NCI-H2081 treated with DMSO at 0.1 percent for 48 hours (cell line): ENCODE measurements around the gene TAOK2.
"Not testable (repeated sequence)": the region's sequence is repeated elsewhere in the genome, so short reads cannot be mapped to it uniquely, and the experiment has no call there.

Source experiments
- DNase-seq: peaks from one replicate; lab custom pipeline; 2025; lab: John Stamatoyannopoulos, UW

The TAOK2 gene

DNA sequence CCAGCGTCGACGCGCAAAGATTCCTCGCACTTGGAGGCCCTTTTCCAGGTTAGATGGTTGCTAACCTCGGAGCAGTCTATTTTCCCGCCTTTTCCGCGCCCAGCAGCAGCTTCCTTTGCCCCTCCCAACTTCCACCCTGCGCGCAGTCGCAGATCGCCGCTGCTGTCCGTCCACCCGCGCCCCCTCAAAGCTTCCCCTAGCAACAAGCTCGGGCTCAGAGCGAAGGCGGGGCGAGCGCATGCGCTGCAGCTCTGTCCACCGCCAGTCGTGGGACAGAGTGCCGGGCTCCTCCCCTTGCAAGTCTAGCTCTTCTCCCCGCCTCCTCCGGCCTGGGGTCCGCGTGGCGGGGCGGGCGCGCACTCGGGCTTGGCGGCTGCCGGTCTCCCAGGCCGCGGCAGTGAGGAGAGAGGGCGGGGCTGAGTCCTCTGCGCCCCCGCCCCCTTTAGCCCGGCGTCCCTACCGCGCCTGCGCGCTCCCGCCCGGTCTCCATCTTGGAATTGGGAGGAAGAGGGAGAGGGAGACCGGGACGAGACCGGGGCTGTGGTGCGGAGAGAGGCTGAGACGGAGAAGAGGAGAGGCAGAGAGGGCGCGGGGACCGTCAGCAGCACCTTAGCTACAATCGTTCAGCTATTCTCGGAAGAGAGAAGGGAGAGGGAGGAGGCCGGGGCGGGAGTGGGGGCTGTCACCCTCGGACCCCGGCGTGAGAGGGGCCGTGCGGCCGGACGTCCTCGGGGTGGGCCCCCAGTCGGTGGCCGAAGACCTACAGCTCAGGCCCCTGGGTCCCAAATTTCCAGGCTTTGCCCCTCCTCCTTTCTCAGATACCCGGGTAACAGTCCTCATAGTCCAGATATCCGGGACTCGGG is at the start of gene TAOK2:
Gene TAOK2, plus strand, starts transcription at position 485 of the 863 bp plus-strand sequence. CDS start 3,905 bp downstream, outside the sequence.
- DNase-seq = peak; percentile 78

DNA sequence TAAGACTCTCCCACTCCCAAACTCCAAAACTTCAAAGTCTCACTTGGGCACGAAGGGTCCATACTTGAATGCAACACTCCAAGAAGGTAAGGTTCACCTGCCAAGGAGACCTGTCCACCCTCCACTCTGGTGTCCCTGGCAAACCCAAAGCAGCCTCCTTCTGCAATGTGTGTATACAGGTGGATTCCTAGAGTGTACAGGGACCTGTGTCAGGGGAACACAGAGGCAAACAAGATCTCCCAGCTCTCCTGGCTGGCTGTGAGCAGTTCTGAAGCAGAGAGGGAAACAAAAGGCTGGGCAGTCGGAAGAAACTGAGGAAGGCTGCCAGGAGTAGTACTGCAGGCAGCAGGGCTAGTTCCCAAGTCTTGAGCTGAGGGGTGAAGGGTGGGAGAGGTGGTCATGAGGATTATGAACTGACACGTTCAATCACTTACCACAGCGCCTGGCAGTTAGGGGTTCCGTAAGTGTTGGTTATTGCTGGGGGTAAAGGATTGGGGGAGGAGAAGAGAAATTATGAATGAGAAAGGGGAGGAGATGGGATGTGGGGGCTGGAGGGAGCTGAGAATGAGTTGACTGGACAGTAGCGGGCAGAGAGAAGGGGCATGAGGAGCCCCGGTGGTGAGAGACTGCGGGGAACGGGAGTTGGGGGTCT is 48.4 kb upstream of the TAOK2 start:
- DNase-seq = no peak

- no peak for DNase-seq
These were observed 47.6 kb upstream of the TAOK2 start, which contains the start of gene KCTD13 for GRCh38 chr16:29925781-29926710. TSS of gene KCTD13 (minus strand) at chr16:29926226. CDS start at chr16:29926033, 193 bp downstream.

DNA sequence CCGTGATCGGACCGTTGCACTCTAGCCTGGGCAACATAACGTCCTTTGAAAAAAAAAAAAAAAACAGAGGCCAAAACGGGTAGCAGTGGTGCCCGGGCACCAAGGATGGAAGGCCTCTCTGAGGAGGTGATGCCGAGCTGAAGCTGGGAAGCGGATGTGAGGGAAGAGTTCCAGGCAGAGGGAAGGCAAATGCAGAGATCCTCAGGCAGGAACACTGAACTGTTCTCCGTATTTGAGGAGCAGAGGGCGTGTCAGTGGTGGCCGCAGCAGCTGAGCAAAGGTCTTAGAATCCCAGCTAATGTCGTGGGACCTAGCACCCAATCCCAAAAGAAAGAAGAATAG is 47.0 kb upstream of the TAOK2 start:
- no peak for DNase-seq

DNA sequence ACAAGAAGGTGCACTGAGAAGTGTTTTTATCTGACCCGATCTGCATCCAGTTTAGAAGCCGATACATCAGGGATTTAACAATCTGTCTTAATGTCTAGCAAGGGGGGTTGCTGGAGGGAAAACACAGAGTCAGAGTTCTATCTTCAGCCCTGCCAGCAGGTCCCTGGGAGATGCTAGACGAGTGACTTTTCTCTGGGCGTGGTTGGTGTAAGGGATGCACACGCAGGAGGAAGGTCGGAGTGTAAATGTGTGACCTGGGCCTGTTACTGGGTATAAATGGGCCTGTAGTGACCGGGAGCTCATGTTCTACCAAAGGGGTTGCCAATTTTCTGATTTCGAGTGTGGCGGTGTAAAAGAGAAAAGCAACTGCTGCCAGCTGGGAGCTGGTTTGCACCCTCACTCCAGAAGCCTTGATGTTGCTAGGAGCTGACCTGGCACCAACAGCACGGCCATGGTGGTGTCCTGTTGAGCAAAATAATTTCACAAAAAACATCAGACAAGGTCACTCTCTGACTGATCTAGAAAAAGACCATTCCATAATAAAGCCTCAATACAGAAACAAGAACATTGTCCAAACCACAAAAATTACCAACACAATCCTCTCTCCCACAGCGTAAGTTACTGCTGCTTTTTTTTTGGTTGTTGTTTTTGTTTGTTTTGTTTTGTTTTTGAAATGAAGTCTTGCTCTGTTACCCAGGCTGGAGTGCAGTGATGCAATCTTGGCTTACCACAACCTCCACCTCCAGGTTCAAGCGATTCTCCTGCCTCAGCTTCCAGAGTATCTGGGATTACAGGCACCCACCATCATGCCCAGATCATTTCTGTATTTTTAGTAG is 46.4 kb upstream of the TAOK2 start:
- DNase-seq = no peak

GRCh38 chr16:29931750-29932149 is 41.9 kb upstream of the TAOK2 start:
- not testable (repeated sequence) for DNase-seq

- no peak for DNase-seq
These were observed 33.0 kb upstream of the TAOK2 start for GRCh38 chr16:29940656-29941055.

DNA sequence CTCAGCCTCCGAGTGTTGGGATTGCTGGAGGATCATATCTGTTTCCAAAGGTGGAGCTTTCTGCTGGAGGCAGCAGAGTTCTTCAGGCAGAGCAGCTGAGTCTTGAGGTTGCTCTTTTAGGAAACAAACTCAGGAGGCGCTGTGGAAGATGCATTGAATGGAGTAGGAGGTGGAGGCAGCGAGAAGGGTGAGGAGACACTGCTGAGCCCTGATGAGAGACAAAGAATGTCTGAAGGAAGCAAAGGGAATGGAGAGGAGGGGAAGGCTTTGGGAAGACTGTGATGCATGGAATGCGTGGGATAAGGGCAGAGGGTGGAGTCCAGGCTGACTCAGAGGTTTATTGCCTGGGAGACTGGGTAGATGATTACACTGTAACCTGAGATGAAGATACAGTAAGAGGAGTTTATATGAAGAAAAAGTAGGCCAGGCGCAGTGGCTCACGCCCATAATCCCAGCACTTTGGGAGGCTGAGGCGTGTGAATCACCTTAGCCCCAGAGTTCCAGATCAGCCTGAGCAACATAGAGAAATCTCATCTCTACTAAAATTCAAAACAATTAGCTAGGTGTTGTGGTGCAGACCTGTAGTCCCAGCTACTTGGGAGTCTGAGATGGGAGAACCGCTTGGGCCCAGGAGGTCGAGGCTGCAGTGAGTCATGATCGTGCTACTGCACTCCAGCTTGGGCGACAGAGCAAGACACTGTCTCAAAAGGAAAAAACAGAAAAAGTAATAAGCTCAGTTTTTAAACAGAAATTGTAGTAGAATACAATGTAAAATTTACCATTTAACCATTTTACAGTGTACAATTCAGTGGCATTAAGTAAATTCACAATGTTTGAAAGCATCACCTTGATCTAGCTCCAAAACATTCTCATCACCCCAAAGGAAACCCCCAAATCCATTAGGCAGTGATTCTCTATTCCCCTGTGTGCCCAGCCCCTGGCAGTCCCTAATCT is 29.5 kb upstream of the TAOK2 start:
- DNase-seq = no peak

- DNase-seq = no peak
These were observed 25.8 kb upstream of the TAOK2 start for GRCh38 chr16:29947897-29948296.

- no peak for DNase-seq
These were observed 22.7 kb upstream of the TAOK2 start for GRCh38 chr16:29950806-29951461.

GRCh38 chr16:29951625-29952365 is 21.9 kb upstream of the TAOK2 start:
- no peak for DNase-seq

DNA sequence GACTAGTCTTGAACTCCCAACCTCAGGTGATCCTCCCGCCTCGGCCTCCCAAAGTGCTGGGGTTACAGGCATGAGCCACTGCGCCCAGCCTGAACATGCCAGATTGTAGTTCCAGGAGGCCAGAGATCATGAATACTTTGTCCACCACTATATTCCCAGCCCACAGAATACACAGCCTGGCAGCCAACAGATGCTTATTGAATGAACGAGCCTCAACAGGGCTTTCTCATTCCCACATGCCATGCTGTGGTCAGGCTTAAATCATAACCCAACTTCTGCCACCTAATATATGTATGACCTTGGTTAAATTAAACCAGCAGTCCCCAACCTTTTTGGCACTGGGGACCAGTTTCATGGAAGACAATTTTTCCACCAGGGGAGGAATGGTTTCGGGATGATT is 14.9 kb upstream of the TAOK2 start:
- no peak for DNase-seq

GRCh38 chr16:29959293-29959692 is 14.4 kb upstream of the TAOK2 start:
- DNase-seq = no peak

GRCh38 chr16:29959821-29960220 is 13.8 kb upstream of the TAOK2 start:
- DNase-seq = not testable (repeated sequence)

DNA sequence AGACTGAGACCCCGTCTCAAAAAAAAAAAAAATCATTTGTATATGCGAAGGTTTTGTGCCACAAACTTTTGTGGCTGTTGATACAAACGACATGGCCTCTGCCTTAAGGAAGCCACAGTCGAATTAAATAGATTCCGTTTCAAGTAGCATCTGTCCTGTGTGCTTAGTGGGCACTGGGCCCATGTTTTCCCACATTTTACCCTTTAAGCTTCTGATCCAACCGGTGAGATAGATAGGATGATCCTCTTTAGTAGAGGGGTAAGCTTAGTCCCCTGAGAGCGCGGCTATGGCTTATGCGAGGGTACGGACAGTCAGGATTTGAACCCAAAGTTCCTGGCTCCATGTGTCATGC is 12.6 kb upstream of the TAOK2 start:
- no peak for DNase-seq

DNA sequence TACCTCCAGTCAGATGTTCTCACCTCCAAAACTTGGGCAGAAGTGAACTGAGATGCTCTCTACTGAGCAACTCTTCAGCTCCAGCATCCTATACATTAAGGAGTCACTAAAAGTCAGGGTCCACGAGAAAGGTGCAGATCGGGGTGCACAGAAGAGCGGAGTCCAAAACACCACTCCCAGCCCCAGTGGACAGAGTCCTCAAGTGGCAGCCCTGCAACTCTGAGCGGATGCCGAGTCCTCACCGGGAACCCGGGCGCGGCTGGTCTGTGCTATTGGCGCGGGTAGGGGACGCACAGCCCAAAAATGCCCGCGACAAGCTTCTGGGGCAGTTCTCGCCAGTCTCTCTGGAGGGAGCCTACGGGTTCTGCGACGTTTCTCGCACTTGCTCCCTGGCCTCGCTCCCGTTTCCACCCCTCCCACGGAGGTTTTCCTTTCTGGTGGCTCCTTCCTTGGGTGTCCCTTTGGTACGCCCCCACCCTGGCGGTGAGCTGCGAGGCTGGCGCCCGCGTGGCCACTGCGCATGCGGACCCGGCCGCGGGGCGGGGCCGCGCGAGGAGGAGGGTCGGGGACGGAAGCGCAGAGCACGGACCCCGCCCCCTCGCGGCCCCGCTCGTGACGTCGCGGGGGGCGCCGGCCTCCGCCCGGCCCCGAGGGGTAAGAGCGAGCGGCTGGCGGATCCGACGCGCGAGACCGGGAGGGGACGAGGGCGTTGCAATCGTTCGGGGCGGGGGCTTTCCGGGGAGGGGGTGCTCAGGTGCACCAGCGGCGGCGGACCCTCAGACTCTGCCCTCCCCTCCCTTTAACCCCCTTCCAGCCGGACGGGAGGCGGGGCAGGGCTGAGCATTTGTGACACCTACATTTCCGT is 12.0 kb upstream of the TAOK2 start, which contains the start of gene TMEM219:
Gene TMEM219, plus strand, starts transcription at position 601 of the 865 bp plus-strand sequence. CDS start 1,065 bp downstream, outside the sequence.
- no peak for DNase-seq

DNA sequence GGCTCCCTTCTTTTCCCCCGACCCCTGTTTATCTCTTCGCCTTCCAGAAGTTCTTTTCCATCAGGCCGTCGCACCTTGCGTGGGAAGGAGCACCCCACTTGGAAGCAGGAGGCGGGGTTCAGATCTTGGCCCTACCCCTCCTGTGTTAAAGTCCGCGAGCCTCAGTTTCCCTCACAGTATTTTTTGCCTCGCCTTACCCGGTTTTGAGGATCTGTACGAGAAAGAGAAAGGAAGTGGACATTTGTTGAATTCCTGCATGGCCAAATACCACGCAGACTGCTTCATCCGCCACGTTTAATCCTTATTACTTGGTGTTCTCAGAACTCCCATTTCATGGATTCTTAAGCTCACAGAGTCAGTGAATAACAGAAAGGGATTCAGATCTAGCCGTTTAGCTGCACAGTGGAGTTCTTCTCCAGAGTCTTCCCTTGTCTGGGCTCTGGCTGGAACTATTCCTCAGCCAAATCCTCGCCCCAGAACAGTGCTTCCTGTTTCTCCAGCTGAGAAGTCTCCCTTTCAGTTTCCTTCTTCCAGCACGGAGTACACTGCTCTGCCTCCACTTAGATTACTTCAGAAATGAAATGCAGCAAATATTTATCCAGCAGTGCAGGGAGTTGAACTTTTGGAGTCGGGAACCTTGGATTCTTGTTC is 11.2 kb upstream of the TAOK2 start:
- DNase-seq = no peak
